H1 (cell line): ENCODE results near the gene HLTF. TPM values are rescaled to one million over a fixed set of nuclear protein-coding genes. Genes with fewer than 3 reads are reported as not detected.

Experiments used
- CTCF ChIA-PET: fragments of 300-600 bp; sonication (Branson Sonifier 250); formaldehyde crosslinking; loops from one replicate; lab custom pipeline; 2021; ENCODE audit not compliant: partially characterized antibody; lab: Charles Lee
- POLR2A ChIA-PET: fragments of 300-600 bp; sonication (Branson Sonifier 250); formaldehyde crosslinking; loops from one replicate; lab custom pipeline; 2021; ENCODE audit warnings: inconsistent platforms; ENCODE audit not compliant: partially characterized antibody; lab: Charles Lee
- DNase-seq, 2 experiments: peaks; one replicate each; pipeline versions ENCODE4 v3.0.0 to v3.0.0-alpha.2; 2010 to 2022; ENCODE audit warnings: low spot score in 2 of 2, low read depth in 1 of 2, mixed read lengths in 1 of 2
- FAIRE-seq: peaks from 2 replicates; lab custom pipeline; 2011; peaks lifted over from hg19 to GRCh38; lab: Jason Lieb, UNC
- H2AFZ ChIP-seq: 2 replicates; pipeline ENCODE4 v1.8.1; 2012; ENCODE audit warnings: low read length, inconsistent platforms
- H2AK5ac ChIP-seq: 2 replicates; pipeline ENCODE4 v1.6.1; 2013; ENCODE audit warnings: low read depth, low read length
- H2BK120ac ChIP-seq: replicated peaks from 2 replicates; pipeline ENCODE3; 2013; ENCODE audit warnings: low read depth, low read length, inconsistent platforms
- H2BK12ac ChIP-seq: 2 replicates; pipeline ENCODE4 v1.6.1; 2013; ENCODE audit warnings: low read depth, low read length
- H2BK15ac ChIP-seq: 2 replicates; pipeline ENCODE4 v1.6.1; 2013; ENCODE audit warnings: low read length
- H2BK20ac ChIP-seq: 2 replicates; pipeline ENCODE4 v1.6.1; 2013; ENCODE audit warnings: low read length
- H2BK5ac ChIP-seq: 2 replicates; pipeline ENCODE4 v1.6.1; 2013; ENCODE audit warnings: low read depth, low read length
- H3K14ac ChIP-seq: 2 replicates; pipeline ENCODE4 v1.6.1; 2013; ENCODE audit warnings: inconsistent platforms; ENCODE audit not compliant: insufficient read length
- H3K18ac ChIP-seq: 2 replicates; pipeline ENCODE4 v1.6.1; 2013; ENCODE audit warnings: low read length; ENCODE audit errors: extremely low read depth
- H3K23ac ChIP-seq: 2 replicates; pipeline ENCODE4 v1.6.1; 2013; ENCODE audit warnings: inconsistent platforms; ENCODE audit not compliant: insufficient read length
- H3K23me2 ChIP-seq: 2 replicates; pipeline ENCODE4 v1.6.1; 2013; ENCODE audit warnings: low read depth, low read length
- H3K27ac ChIP-seq: 2 replicates; pipeline ENCODE4 v1.6.1; 2011; ENCODE audit warnings: low read depth, low read length, inconsistent platforms
- H3K27me3 ChIP-seq, 4 experiments: replicated peaks in 1 of 4; 1 replicate in 1 of 4; 2 replicates in 3 of 4; pipeline versions ENCODE4 v1.6.1 to v1.8.1; 2011 to 2013; ENCODE audit warnings: low read length in 3 of 4, mild to moderate bottlenecking in 3 of 4, inconsistent platforms in 2 of 4, mixed read lengths in 2 of 4, moderate library complexity in 1 of 4; ENCODE audit not compliant: control insufficient read depth in 3 of 4, insufficient read depth in 3 of 4; ENCODE audit errors: extremely low read depth in 1 of 4
- H3K36me3 ChIP-seq, 4 experiments: 2 replicates each; pipeline versions ENCODE4 v1.6.1 to v1.8.1; 2011 to 2013; ENCODE audit warnings: mild to moderate bottlenecking in 4 of 4, low read length in 3 of 4, moderate library complexity in 2 of 4, control low read depth in 1 of 4, inconsistent platforms in 1 of 4; ENCODE audit not compliant: insufficient read depth in 4 of 4, control insufficient read depth in 2 of 4
- H3K4ac ChIP-seq: replicated peaks from 2 replicates; pipeline ENCODE3; 2013; ENCODE audit warnings: low read length, low read depth, mixed read lengths, inconsistent platforms; ENCODE audit not compliant: insufficient read length
- H3K4me1 ChIP-seq, 4 experiments: replicated peaks in 1 of 4; 1 replicate in 1 of 4; 2 replicates in 3 of 4; pipeline versions ENCODE4 v1.6.1 to v1.8.1; 2011 to 2013; ENCODE audit warnings: low read length in 3 of 4, inconsistent platforms in 2 of 4, mixed read lengths in 1 of 4; ENCODE audit not compliant: insufficient read depth in 4 of 4, control insufficient read depth in 3 of 4
- H3K4me2 ChIP-seq, 2 experiments: 2 replicates each; pipeline versions ENCODE4 v1.6.1 to v1.8.1; 2011 to 2013; ENCODE audit warnings: low read depth in 2 of 2, low read length in 2 of 2, control low read depth in 1 of 2, inconsistent platforms in 1 of 2, mild to moderate bottlenecking in 1 of 2; ENCODE audit not compliant: insufficient read depth in 1 of 2
- H3K4me3 ChIP-seq, 4 experiments: fragments of 200-600, 300-600 bp in 1 of 4; sonication (generic), shearing (Covaris generic), sonication (Bioruptor Twin) in 1 of 4; 2 replicates each; pipeline versions ENCODE4 v1.5.1 to v1.8.1; 2011 to 2016; ENCODE audit warnings: low read length in 4 of 4, low read depth in 3 of 4, control low read depth in 2 of 4, inconsistent platforms in 2 of 4, mild to moderate bottlenecking in 2 of 4, mixed read lengths in 1 of 4, moderate library complexity in 1 of 4; ENCODE audit not compliant: insufficient read depth in 2 of 4; ENCODE audit errors: extremely low read depth in 1 of 4
- H3K56ac ChIP-seq: replicated peaks from 2 replicates; pipeline ENCODE3; 2013; ENCODE audit warnings: low read depth, mild to moderate bottlenecking, mixed read lengths, low read length, inconsistent platforms; ENCODE audit not compliant: insufficient read length
- H3K79me1 ChIP-seq: 2 replicates; pipeline ENCODE4 v1.6.1; 2013; ENCODE audit warnings: low read depth, low read length, control low read depth
- H3K79me2 ChIP-seq, 2 experiments: 2 replicates each; pipeline versions ENCODE4 v1.6.1 to v1.8.1; 2012 to 2013; ENCODE audit warnings: low read length in 2 of 2, mild to moderate bottlenecking in 2 of 2, inconsistent platforms in 1 of 2; ENCODE audit not compliant: insufficient read depth in 2 of 2, control insufficient read depth in 1 of 2
- H3K9ac ChIP-seq, 4 experiments: replicated peaks in 1 of 4; 1 replicate in 1 of 4; 2 replicates in 3 of 4; pipeline versions ENCODE4 v1.6.1 to v1.8.1; 2011 to 2013; ENCODE audit warnings: low read depth in 3 of 4, low read length in 3 of 4, control low read depth in 2 of 4, mild to moderate bottlenecking in 2 of 4, moderate library complexity in 2 of 4, inconsistent platforms in 1 of 4; ENCODE audit errors: extremely low read depth in 1 of 4
- H3K9me3 ChIP-seq, 2 experiments: 2 replicates each; pipeline versions ENCODE4 v1.6.1 to v1.8.1; 2012 to 2013; ENCODE audit warnings: mild to moderate bottlenecking in 2 of 2, moderate library complexity in 2 of 2, control low read depth in 1 of 2, inconsistent platforms in 1 of 2, low read depth in 1 of 2, low read length in 1 of 2, mixed read lengths in 1 of 2; ENCODE audit not compliant: insufficient read depth in 2 of 2
- H4K20me1 ChIP-seq, 2 experiments: replicated peaks in 1 of 2; 2 replicates each; pipeline versions ENCODE3 to v1.8.1; 2011 to 2013; ENCODE audit warnings: inconsistent platforms in 2 of 2, low read length in 2 of 2, mild to moderate bottlenecking in 1 of 2; ENCODE audit not compliant: insufficient read depth in 2 of 2, control insufficient read depth in 1 of 2
- H4K5ac ChIP-seq: 2 replicates; pipeline ENCODE4 v1.6.1; 2013; ENCODE audit warnings: low read length, low read depth, mixed read lengths, inconsistent platforms; ENCODE audit not compliant: insufficient read length
- H4K8ac ChIP-seq: 2 replicates; pipeline ENCODE4 v1.8.0; 2013; ENCODE audit warnings: mild to moderate bottlenecking, moderate library complexity, low read length, inconsistent platforms; ENCODE audit not compliant: insufficient read depth; ENCODE audit errors: extremely low read depth
- H4K91ac ChIP-seq: replicated peaks from 2 replicates; pipeline ENCODE3; 2013; ENCODE audit warnings: low read length, mixed read lengths, inconsistent platforms; ENCODE audit not compliant: insufficient read length
- EZH2 ChIP-seq: fragments of 200-600 bp; sonication (generic); IDR thresholded peaks from 2 replicates; pipeline ENCODE4 v1.7.1; 2012; ENCODE audit warnings: low read depth, mild to moderate bottlenecking, moderate library complexity, low read length, inconsistent platforms; ENCODE audit not compliant: severe bottlenecking
- GTF2F1 ChIP-seq: IDR thresholded peaks from 2 replicates; pipeline ENCODE4 v1.6.1; 2012; ENCODE audit warnings: low read depth, low read length, improper control_type of control experiment, borderline replicate concordance
- HDAC2 ChIP-seq, 2 experiments: fragments of 300-600 bp in 1 of 2; sonication (generic) in 1 of 2; IDR thresholded peaks; 2 replicates each; pipeline ENCODE4 v1.6.1; 2011 to 2012; ENCODE audit warnings: low read depth in 2 of 2, low read length in 2 of 2, mild to moderate bottlenecking in 2 of 2, moderate library complexity in 2 of 2, borderline replicate concordance in 1 of 2, inconsistent platforms in 1 of 2
- NANOG ChIP-seq: IDR thresholded peaks from 2 replicates; pipeline ENCODE4 v1.6.1; 2011; ENCODE audit warnings: low read length, low read depth, mild to moderate bottlenecking, inconsistent platforms; ENCODE audit not compliant: insufficient read depth, poor library complexity, severe bottlenecking
- NRF1 ChIP-seq: IDR thresholded peaks from 2 replicates; pipeline ENCODE4 v1.6.1; 2011; ENCODE audit warnings: mild to moderate bottlenecking, low read depth, low read length, improper control_type of control experiment
- POLR2A ChIP-seq, 2 experiments: IDR thresholded peaks; 1 replicate in 1 of 2; 2 replicates in 1 of 2; pipeline ENCODE4 v1.6.1; 2011; ENCODE audit warnings: low read depth in 2 of 2, low read length in 2 of 2, mild to moderate bottlenecking in 2 of 2; ENCODE audit errors: control extremely low read depth in 1 of 2
- SIX5 ChIP-seq: IDR thresholded peaks from 2 replicates; pipeline ENCODE4 v1.6.1; 2011; ENCODE audit warnings: mild to moderate bottlenecking, low read depth, low read length
- SP4 ChIP-seq: IDR thresholded peaks from 2 replicates; pipeline ENCODE4 v1.6.1; 2012; ENCODE audit warnings: low read length, inconsistent platforms
- TCF12 ChIP-seq: IDR thresholded peaks from 2 replicates; pipeline ENCODE4 v1.6.1; 2011; ENCODE audit warnings: low read depth, mild to moderate bottlenecking, low read length
- TEAD4 ChIP-seq: IDR thresholded peaks from 2 replicates; pipeline ENCODE4 v1.6.1; 2012; ENCODE audit warnings: low read depth, low read length, inconsistent platforms, mixed read lengths
- WGBS, 2 experiments: shearing (Covaris generic) in 1 of 2; methylation state at CpG; one replicate each; pipeline versions ENCODE4 v1.1.6 to v1.1.7; 2013 to 2015; ENCODE audit warnings: low lambda C conversion rate in 2 of 2, mixed read lengths in 2 of 2, inconsistent platforms in 1 of 2, low coverage in 1 of 2, missing lambda C conversion rate in 1 of 2; ENCODE audit not compliant: insufficient replicate concordance in 2 of 2, insufficient coverage in 1 of 2, insufficient read length in 1 of 2; ENCODE audit errors: extremely low coverage in 1 of 2, missing lambda C conversion rate in 1 of 2; 5-methylcytosine and 5-hydroxymethylcytosine counted together
- polyA plus RNA-seq, 7 experiments: library from polyadenylated mRNA; depleted of rRNA in 3 of 7; stranded (reverse) in 5 of 7; unstranded in 2 of 7; fragments of >200 nt in 5 of 7; fragments of 200-250 nt in 2 of 7; gene quantifications; 1 replicate in 5 of 7; 2 replicates in 1 of 7; 4 replicates in 1 of 7; pipeline versions ENCODE4 v1.2.1 to v1.2.3, GENCODE V29; 2011 to 2013; ENCODE audit warnings: missing spikeins in 2 of 7, mixed read lengths in 2 of 7
- total RNA-seq: library from RNA; stranded (reverse); fragmentation: NEBNext Ultra II Directional; extraction: Animal tissue kit (Norgen Biotek cat#: 25700); gene quantifications from 2 replicates; pipeline ENCODE4 v1.2.1, GENCODE V29; 2021
- TF ChIP-seq, protein P1 (sequence below): IDR thresholded peaks from 2 replicates; pipeline ENCODE4 v1.6.1; 2011; ENCODE audit warnings: low read length, improper control_type of control experiment

Gene HLTF
- total and polyA plus RNA-seq, 2 of the 8 experiments (the other 6 are each of a cell fraction or from before 2014, with no cell fraction given): 18.1 to 60.3 TPM

DNA sequence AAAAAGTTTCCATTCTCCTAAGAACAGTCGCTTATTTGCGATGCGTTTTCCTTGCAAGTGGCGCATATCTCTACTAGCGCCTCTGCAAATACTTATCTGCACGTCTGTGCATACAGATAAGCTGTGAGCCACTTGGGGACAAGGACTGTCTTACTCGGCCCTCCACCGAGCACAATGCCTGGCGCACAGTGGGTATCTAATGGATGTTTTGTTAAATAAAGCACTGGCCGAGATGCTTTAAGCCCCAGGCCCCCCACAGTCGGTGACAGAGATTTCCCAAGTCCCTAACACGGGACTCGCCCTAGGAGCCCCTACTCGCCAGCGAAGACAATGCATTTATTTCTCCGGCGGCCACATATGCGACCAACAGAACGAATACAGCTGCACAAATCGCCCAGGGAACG lies 503 bp downstream of the HLTF start:
- Histone ChIP-seq H3K4ac (no peak overlapping the region), H3K4me3 (peak overlapping the region; percentile 44 to 88 (median 84)), H3K9ac (peak overlapping the region in 3 of 4 experiments; percentile 1 to 80 (median 77); a peak in 5 of 7 replicates), H2BK15ac (no peak overlapping the region), H4K20me1 (peaks cover 0 to 7% of the 10 kb centered on the region in 2 experiments), H2BK5ac (peak overlapping the region; percentile 81; the same call in 1 of the 2 replicates), H2AFZ (peak overlapping the region; percentile 20; the same call in 1 of the 2 replicates), H2BK12ac (no peak overlapping the region), H2BK120ac (no peak overlapping the region), H3K56ac (no peak overlapping the region), H3K23me2 (peaks cover 8% of the 10 kb centered on the region; the same call in 1 of the 2 replicates), H2BK20ac (no peak overlapping the region), H3K27ac (peak overlapping the region; percentile 63), H2AK5ac (no peak overlapping the region), H4K91ac (no peak overlapping the region), H3K4me1 (peaks cover 0 to 5% (median under 1%) of the 10 kb centered on the region in 4 experiments; a peak in 4 of 7 replicates), H3K23ac (no peak overlapping the region), H4K8ac (peak overlapping the region; percentile 87; the same call in 1 of the 2 replicates), H3K36me3 (peaks cover 0 to 24% (median 1%) of the 10 kb centered on the region in 4 experiments; a peak in 4 of 8 replicates), H3K18ac (peak overlapping the region; percentile 75; the same call in 1 of the 2 replicates), H3K27me3 (peaks cover 0 to 8% (median 2%) of the 10 kb centered on the region in 4 experiments; a peak in 4 of 7 replicates), H3K9me3 (peaks cover 0 to 6% of the 10 kb centered on the region in 2 experiments; a peak in 1 of 4 replicates), H4K5ac (peak overlapping the region; percentile 18), H3K79me2 (peaks cover 0 to 39% of the 10 kb centered on the region in 2 experiments; a peak in 2 of 4 replicates), H3K14ac (no peak overlapping the region), H3K79me1 (peaks cover 3% of the 10 kb centered on the region; the same call in 1 of the 2 replicates), H3K4me2 (peak overlapping the region; percentile 63 to 94)
- ChIA-PET POLR2A (interaction anchor here (1.0 kb wide), 1 partner anchor 15 kb away, joined by 3 read pairs; no protein-coding TSS in a partner anchor), CTCF (interaction anchor here (1.2 kb wide), 1 partner anchor 123 kb away, joined by 4 read pairs; no protein-coding TSS in a partner anchor)
- DNase-seq (peak in 1 of 2 experiments; percentile 46), FAIRE-seq (peak; percentile 48)
- 2% methylated on average over 21 of the region's 21 CpGs; no CpG with 5 or more reads in 1 of the 2 experiments for WGBS, 2 experiments
- TF ChIP-seq TEAD4: no peak
- TF ChIP-seq SP4: no peak
- TF ChIP-seq GTF2F1: no peak
- 0 out of 2 replicates have a peak, but pooled peaks have one; percentile 0 for TF ChIP-seq TCF12
- TF ChIP-seq NRF1: no peak
- TF ChIP-seq EZH2: peak; percentile 39
- no peak for TF ChIP-seq POLR2A (IDR thresholded peaks at IDR 0.05; ENCODE audit: control extremely low read depth in 1 of 2, low read depth in 2 of 2, low read length in 2 of 2)
- TF ChIP-seq SIX5: no peak
- TF ChIP-seq NANOG: peak; percentile 89
- 0 out of 4 replicates have a peak, but pooled peaks of 1 of the 2 experiments have one; percentile 14 for TF ChIP-seq HDAC2 (IDR thresholded peaks at IDR 0.05; ENCODE audit: borderline replicate concordance in 1 of 2, low read depth in 2 of 2, low read length in 2 of 2)
- TF ChIP-seq, protein P1, sequence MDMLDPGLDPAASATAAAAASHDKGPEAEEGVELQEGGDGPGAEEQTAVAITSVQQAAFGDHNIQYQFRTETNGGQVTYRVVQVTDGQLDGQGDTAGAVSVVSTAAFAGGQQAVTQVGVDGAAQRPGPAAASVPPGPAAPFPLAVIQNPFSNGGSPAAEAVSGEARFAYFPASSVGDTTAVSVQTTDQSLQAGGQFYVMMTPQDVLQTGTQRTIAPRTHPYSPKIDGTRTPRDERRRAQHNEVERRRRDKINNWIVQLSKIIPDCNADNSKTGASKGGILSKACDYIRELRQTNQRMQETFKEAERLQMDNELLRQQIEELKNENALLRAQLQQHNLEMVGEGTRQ: no peak
